Measurements from ENCODE around the gene SELL.
"Not testable (repeated sequence)": the region's sequence is repeated elsewhere in the genome, so short reads cannot be mapped to it uniquely, and the experiment has no call there.

Gene SELL

GRCh38 chr1:169667699-169668596, 43.5 kb downstream of the SELL start:
- not testable (repeated sequence) for H3K27me3 Mint-ChIP-seq, DNase-seq
- Mint-ChIP-seq H3K27ac (peak overlapping the region; percentile 96), H3K36me3 (ENCODE audit: low read depth) (peaks cover 38% of the 10 kb centered on the region), H3K4me1 (ENCODE audit: low read depth) (peaks cover 65% of the 10 kb centered on the region), H3K9me3 (peaks cover 12% of the 10 kb centered on the region), H3K4me3 (peak overlapping the region; percentile 68)

GRCh38 chr1:169667227-169667639, 44.2 kb downstream of the SELL start:
- not testable (repeated sequence) for H3K27me3 Mint-ChIP-seq, DNase-seq
- peak overlapping the region; percentile 96 for H3K27ac Mint-ChIP-seq
- H3K4me1 Mint-ChIP-seq (ENCODE audit: low read depth), result peaks cover 72% of the 10 kb centered on the region
- H3K36me3 Mint-ChIP-seq (ENCODE audit: low read depth), result peaks cover 38% of the 10 kb centered on the region
- H3K9me3 Mint-ChIP-seq, result peaks cover 10% of the 10 kb centered on the region
- peak overlapping the region; percentile 68 for H3K4me3 Mint-ChIP-seq

- Mint-ChIP-seq H3K36me3 (ENCODE audit: low read depth) (peaks cover 20% of the 10 kb centered on the region), H3K4me1 (ENCODE audit: low read depth) (peaks cover 69% of the 10 kb centered on the region), H3K27ac (peak overlapping the region; percentile 42), H3K4me3 (peak overlapping the region; percentile 71)
- H3K27me3 Mint-ChIP-seq, DNase-seq, H3K9me3 Mint-ChIP-seq: not testable (repeated sequence)
Observed at GRCh38 chr1:169662680-169663079, 48.7 kb downstream of the SELL start.

- not testable (repeated sequence) for H3K27me3 Mint-ChIP-seq, DNase-seq, H3K4me3 Mint-ChIP-seq, H3K27ac Mint-ChIP-seq
- Mint-ChIP-seq H3K36me3 (ENCODE audit: low read depth) (peaks cover 18% of the 10 kb centered on the region), H3K4me1 (ENCODE audit: low read depth) (peaks cover 67% of the 10 kb centered on the region), H3K9me3 (peaks cover 14% of the 10 kb centered on the region)
Observed at GRCh38 chr1:169661066-169661465, 50.4 kb downstream of the SELL start.

GRCh38 chr1:169658777-169659176, 52.6 kb downstream of the SELL start:
- not testable (repeated sequence) for H3K4me3 Mint-ChIP-seq, H3K27ac Mint-ChIP-seq, DNase-seq, H3K27me3 Mint-ChIP-seq
- peaks cover 78% of the 10 kb centered on the region for H3K4me1 Mint-ChIP-seq (ENCODE audit: low read depth)
- peaks cover 11% of the 10 kb centered on the region for H3K36me3 Mint-ChIP-seq (ENCODE audit: low read depth)
- peaks cover 14% of the 10 kb centered on the region for H3K9me3 Mint-ChIP-seq

GRCh38 chr1:169653873-169654272, 57.5 kb downstream of the SELL start:
- H3K36me3 Mint-ChIP-seq (ENCODE audit: low read depth), result peaks cover 3% of the 10 kb centered on the region
- no peak overlapping the region for H3K27ac Mint-ChIP-seq
- DNase-seq, result no peak
- H3K9me3 Mint-ChIP-seq, result peaks cover 22% of the 10 kb centered on the region
- no peaks in the 10 kb centered on the region for H3K27me3 Mint-ChIP-seq
- H3K4me3 Mint-ChIP-seq, result no peak overlapping the region
- H3K4me1 Mint-ChIP-seq (ENCODE audit: low read depth), result peaks cover 70% of the 10 kb centered on the region

- Mint-ChIP-seq H3K27ac (no peak overlapping the region), H3K27me3 (no peaks in the 10 kb centered on the region), H3K9me3 (peaks cover 13% of the 10 kb centered on the region), H3K4me1 (ENCODE audit: low read depth) (peaks cover 62% of the 10 kb centered on the region), H3K4me3 (no peak overlapping the region), H3K36me3 (ENCODE audit: low read depth) (peaks cover 5% of the 10 kb centered on the region)
- no peak for DNase-seq
Observed at GRCh38 chr1:169651035-169651434, 60.4 kb downstream of the SELL start.

GRCh38 chr1:169650551-169650950, 60.9 kb downstream of the SELL start:
- Mint-ChIP-seq H3K27me3 (no peaks in the 10 kb centered on the region), H3K9me3 (peaks cover 13% of the 10 kb centered on the region), H3K36me3 (ENCODE audit: low read depth) (peaks cover 5% of the 10 kb centered on the region), H3K27ac (no peak overlapping the region), H3K4me1 (ENCODE audit: low read depth) (peaks cover 57% of the 10 kb centered on the region), H3K4me3 (no peak overlapping the region)
- DNase-seq, result no peak

- H3K4me3 Mint-ChIP-seq, result peak overlapping the region; percentile 37
- peak overlapping the region; percentile 81 for H3K27ac Mint-ChIP-seq
- H3K4me1 Mint-ChIP-seq (ENCODE audit: low read depth), result peaks cover 45% of the 10 kb centered on the region
- peaks cover 13% of the 10 kb centered on the region for H3K9me3 Mint-ChIP-seq
- peaks cover 5% of the 10 kb centered on the region for H3K36me3 Mint-ChIP-seq (ENCODE audit: low read depth)
- no peaks in the 10 kb centered on the region for H3K27me3 Mint-ChIP-seq
- DNase-seq, result no peak
Observed at GRCh38 chr1:169648709-169649108, 62.7 kb downstream of the SELL start.

- DNase-seq, result no peak
- Mint-ChIP-seq H3K4me3 (peak overlapping the region; percentile 37), H3K36me3 (ENCODE audit: low read depth) (peaks cover 5% of the 10 kb centered on the region), H3K4me1 (ENCODE audit: low read depth) (peaks cover 42% of the 10 kb centered on the region), H3K27me3 (no peaks in the 10 kb centered on the region), H3K27ac (peak overlapping the region; percentile 81), H3K9me3 (peaks cover 13% of the 10 kb centered on the region)
Observed at GRCh38 chr1:169648187-169648586, 63.2 kb downstream of the SELL start.

- Mint-ChIP-seq H3K4me1 (ENCODE audit: low read depth) (peaks cover 42% of the 10 kb centered on the region), H3K27ac (peak overlapping the region; percentile 81), H3K27me3 (no peaks in the 10 kb centered on the region)
Observed at GRCh38 chr1:169647512-169647911, 63.9 kb downstream of the SELL start.

GRCh38 chr1:169644297-169644696, 67.1 kb downstream of the SELL start:
- Mint-ChIP-seq H3K4me3 (no peak overlapping the region), H3K27ac (no peak overlapping the region), H3K36me3 (ENCODE audit: low read depth) (peaks cover 5% of the 10 kb centered on the region), H3K4me1 (ENCODE audit: low read depth) (peaks cover 38% of the 10 kb centered on the region), H3K27me3 (no peaks in the 10 kb centered on the region), H3K9me3 (peaks cover 6% of the 10 kb centered on the region)
- DNase-seq, result no peak

More at GRCh38 chr1:169647512-169647911, 63.9 kb downstream of the SELL start:
- H3K36me3 Mint-ChIP-seq (ENCODE audit: low read depth), result peaks cover 5% of the 10 kb centered on the region
- H3K9me3 Mint-ChIP-seq, result peaks cover 13% of the 10 kb centered on the region
- no peak for DNase-seq
- H3K4me3 Mint-ChIP-seq, result no peak overlapping the region

All from activated T-cell treated with anti-CD3 and anti-CD28 coated beads, Interleukin-2, amount 50 U/mL, for 24 hours (primary cell).